ENCODE results near the gene IL34. TPM values are rescaled to one million over a fixed set of nuclear protein-coding genes. Genes with fewer than 3 reads are reported as not detected.

IL34 gene
- total RNA-seq, 4 donors from 2014 or later: 0.38 to 1.3 (median 1.2) TPM

- ATAC-seq (ENCODE audit: low FRiP score): no peak
- DNase-seq (ENCODE audit: low spot score): no peak
- TF ChIP-seq CTCF (IDR thresholded peaks at IDR 0.05): no peak
These were observed 38.0 kb downstream of the IL34 start for GRCh38 chr16:70684146-70685060.

- DNase-seq (ENCODE audit: low spot score) (no peak), ATAC-seq (ENCODE audit: low FRiP score) (peak; percentile 17)
- TF ChIP-seq CTCF (IDR thresholded peaks at IDR 0.05): no peak
These were observed 38.9 kb downstream of the IL34 start for GRCh38 chr16:70685061-70685937.

DNA sequence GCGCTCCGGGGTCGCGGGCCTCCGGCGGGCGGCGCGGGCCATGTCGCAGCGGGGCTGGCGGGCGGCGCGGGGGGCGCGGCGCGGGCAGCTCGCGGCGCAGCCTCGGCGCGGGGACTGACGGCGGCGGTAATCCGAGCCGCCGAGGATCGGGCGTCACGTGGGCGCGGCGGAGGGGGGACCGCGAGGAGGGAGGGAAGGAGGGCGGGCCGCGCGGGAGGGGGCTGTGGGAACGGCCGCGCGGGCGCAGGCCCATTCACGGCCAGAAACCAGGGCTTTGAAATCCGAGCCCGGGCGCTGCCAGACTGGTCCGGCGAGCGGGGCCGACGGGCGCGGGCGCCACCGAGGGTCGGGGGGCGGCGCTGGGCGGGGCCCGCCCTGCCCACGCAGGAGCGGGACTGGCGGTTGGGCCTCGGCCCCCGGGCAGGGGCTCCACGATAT, 39.6 kb downstream of the IL34 start, which contains the start of gene MTSS2:
Gene MTSS2 (minus strand): TSS at position 116 of the 438 bp plus-strand sequence. CDS start 262 bp downstream, outside the sequence.
- no peak for TF ChIP-seq CTCF (IDR thresholded peaks at IDR 0.05)
- DNase-seq (ENCODE audit: low spot score) (peak; percentile 52), ATAC-seq (ENCODE audit: low FRiP score) (peak; percentile 68)

- DNase-seq (ENCODE audit: low spot score) (no peak), ATAC-seq (ENCODE audit: low FRiP score) (peak; percentile 3)
- no peak for TF ChIP-seq CTCF (IDR thresholded peaks at IDR 0.05)
These were observed 40.2 kb downstream of the IL34 start for GRCh38 chr16:70686376-70687101.

GRCh38 chr16:70687102-70687511, 40.7 kb downstream of the IL34 start:
- TF ChIP-seq CTCF (IDR thresholded peaks at IDR 0.05): no peak

DNA sequence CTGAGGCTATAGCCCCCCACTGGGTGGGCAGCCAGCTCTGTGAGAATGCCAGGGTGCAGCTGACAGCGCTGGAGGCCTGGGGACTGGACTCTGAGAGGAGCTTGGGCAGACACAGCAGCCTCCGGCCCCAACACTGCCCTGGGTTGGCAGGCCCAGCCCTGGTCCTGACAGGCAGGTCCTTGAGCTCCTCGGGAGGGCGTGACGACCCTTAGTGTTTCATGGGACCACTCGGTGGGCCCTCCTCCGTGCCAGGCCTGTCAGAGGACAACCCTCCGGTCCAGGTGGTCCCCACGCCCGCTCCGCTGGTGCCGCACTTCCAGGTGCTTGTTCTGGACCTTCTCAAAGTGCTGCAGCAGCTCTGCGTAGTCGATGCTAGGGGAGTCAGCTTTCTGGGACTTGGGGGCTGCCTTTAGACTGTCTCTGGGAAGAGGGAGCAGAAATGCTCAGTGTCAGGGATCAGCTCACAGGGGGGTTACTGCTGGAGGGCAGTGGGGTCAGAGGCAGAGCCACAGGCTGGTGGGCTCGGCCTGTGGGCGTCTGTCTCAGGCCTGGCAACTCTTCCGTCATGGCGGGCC, 41.4 kb downstream of the IL34 start:
- TF ChIP-seq CTCF (IDR thresholded peaks at IDR 0.05): no peak
- no peak for DNase-seq (ENCODE audit: low spot score)
- ATAC-seq (ENCODE audit: low FRiP score): no peak

More at GRCh38 chr16:70687102-70687511, 40.7 kb downstream of the IL34 start:
- ATAC-seq (ENCODE audit: low FRiP score) (no peak), DNase-seq (ENCODE audit: low spot score) (no peak)
